ENCODE data around the gene FMNL3. TPM values are rescaled to one million over a fixed set of nuclear protein-coding genes. Genes with fewer than 3 reads are reported as not detected.

FMNL3 gene
- total and polyA plus RNA-seq, 2 experiments from 2014 or later, result 8.7 to 32.6 TPM

DNA sequence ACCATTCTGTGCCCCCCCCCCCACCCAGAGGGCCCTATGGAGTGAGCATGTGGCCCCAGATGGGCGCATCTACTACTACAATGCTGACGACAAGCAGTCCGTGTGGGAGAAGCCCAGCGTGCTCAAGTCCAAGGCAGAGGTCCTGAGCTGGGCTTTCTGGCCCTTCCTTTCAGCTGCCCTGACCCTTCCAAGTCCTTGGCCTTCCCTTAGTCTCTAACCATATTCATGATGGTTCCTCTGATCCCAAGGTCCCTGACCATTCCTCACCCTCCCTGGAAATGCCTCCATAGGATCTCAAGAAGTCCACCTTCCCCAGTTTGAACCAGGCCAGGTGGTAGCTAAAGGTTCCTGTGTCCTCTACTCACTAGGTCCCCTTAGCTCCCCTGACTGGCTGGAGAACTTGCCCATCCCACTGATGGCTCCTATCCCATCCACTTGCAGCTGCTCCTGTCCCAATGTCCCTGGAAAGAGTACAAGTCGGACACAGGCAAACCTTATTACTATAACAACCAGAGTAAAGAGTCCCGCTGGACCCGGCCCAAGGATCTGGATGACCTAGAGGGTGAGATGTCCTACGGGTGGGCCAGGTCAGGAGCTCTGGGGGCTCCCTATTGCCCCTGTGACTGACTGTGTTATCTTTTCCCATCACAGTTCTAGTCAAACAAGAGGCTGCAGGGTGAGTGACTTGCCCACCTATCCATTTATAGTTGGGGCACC lies 74.1 kb downstream of the FMNL3 start (continued):
- TF ChIP-seq, protein P1, sequence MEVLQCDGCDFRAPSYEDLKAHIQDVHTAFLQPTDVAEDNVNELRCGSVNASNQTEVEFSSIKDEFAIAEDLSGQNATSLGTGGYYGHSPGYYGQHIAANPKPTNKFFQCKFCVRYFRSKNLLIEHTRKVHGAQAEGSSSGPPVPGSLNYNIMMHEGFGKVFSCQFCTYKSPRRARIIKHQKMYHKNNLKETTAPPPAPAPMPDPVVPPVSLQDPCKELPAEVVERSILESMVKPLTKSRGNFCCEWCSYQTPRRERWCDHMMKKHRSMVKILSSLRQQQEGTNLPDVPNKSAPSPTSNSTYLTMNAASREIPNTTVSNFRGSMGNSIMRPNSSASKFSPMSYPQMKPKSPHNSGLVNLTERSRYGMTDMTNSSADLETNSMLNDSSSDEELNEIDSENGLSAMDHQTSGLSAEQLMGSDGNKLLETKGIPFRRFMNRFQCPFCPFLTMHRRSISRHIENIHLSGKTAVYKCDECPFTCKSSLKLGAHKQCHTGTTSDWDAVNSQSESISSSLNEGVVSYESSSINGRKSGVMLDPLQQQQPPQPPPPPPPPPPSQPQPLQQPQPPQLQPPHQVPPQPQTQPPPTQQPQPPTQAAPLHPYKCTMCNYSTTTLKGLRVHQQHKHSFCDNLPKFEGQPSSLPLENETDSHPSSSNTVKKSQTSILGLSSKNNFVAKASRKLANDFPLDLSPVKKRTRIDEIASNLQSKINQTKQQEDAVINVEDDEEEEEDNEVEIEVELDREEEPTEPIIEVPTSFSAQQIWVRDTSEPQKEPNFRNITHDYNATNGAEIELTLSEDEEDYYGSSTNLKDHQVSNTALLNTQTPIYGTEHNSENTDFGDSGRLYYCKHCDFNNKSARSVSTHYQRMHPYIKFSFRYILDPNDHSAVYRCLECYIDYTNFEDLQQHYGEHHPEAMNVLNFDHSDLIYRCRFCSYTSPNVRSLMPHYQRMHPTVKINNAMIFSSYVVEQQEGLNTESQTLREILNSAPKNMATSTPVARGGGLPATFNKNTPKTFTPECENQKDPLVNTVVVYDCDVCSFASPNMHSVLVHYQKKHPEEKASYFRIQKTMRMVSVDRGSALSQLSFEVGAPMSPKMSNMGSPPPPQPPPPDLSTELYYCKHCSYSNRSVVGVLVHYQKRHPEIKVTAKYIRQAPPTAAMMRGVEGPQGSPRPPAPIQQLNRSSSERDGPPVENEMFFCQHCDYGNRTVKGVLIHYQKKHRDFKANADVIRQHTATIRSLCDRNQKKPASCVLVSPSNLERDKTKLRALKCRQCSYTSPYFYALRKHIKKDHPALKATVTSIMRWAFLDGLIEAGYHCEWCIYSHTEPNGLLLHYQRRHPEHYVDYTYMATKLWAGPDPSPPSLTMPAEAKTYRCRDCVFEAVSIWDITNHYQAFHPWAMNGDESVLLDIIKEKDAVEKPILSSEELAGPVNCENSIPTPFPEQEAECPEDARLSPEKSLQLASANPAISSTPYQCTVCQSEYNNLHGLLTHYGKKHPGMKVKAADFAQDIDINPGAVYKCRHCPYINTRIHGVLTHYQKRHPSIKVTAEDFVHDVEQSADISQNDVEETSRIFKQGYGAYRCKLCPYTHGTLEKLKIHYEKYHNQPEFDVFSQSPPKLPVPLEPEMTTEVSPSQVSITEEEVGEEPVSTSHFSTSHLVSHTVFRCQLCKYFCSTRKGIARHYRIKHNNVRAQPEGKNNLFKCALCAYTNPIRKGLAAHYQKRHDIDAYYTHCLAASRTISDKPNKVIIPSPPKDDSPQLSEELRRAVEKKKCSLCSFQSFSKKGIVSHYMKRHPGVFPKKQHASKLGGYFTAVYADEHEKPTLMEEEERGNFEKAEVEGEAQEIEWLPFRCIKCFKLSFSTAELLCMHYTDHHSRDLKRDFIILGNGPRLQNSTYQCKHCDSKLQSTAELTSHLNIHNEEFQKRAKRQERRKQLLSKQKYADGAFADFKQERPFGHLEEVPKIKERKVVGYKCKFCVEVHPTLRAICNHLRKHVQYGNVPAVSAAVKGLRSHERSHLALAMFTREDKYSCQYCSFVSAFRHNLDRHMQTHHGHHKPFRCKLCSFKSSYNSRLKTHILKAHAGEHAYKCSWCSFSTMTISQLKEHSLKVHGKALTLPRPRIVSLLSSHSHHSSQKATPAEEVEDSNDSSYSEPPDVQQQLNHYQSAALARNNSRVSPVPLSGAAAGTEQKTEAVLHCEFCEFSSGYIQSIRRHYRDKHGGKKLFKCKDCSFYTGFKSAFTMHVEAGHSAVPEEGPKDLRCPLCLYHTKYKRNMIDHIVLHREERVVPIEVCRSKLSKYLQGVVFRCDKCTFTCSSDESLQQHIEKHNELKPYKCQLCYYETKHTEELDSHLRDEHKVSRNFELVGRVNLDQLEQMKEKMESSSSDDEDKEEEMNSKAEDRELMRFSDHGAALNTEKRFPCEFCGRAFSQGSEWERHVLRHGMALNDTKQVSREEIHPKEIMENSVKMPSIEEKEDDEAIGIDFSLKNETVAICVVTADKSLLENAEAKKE (CRISPR knock-in tag; IDR thresholded peaks at IDR 0.05), result no peak
- TF ChIP-seq CREB1 (CRISPR knock-in tag; IDR thresholded peaks at IDR 0.05; ENCODE audit: low read depth) (no peak), ZNF114 (CRISPR knock-in tag; IDR thresholded peaks at IDR 0.05) (no peak), POLR2AphosphoS5 (IDR thresholded peaks at IDR 0.05; ENCODE audit: low read depth) (no peak), EZH2 (IDR thresholded peaks at IDR 0.05; ENCODE audit: low read depth, unreplicated experiment) (no peak)

DNA sequence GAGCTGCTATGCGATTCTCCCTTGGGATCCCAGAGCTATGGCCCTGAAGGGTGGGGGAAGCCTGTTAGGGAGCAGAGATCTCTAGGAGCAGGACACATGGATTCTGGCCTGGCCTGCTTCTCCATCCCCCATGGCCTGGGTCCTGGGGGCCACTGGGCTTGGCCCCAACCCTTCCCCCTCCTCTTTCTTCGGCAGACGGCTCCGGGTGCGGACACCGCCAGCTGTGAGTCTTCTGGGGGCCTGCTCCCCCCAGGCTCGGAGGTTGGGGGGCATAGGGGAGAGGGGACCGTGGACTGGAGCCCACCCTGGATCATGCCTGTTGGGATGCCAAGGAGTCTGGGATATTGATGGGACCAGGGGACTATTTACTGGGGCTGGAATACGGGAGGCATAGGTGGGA lies 74.8 kb downstream of the FMNL3 start:
- ATAC-seq (no peak), DNase-seq (ENCODE audit: low spot score) (no peak)
- no peak overlapping the region for H3K4me3 Mint-ChIP-seq
- Histone ChIP-seq H3F3A (replicated peaks; ENCODE audit: low read depth) (0 out of 2 replicates have a peak, but pooled peaks cover 2% of the 10 kb centered on the region), H3K9me2 (ENCODE audit: insufficient read depth) (no peaks in the 10 kb centered on the region), H3K4me2 (no peak overlapping the region), H3K27me3 (ENCODE audit: insufficient read depth) (no peaks in the 10 kb centered on the region), H3K36me3 (ENCODE audit: insufficient read depth) (no peaks in the 10 kb centered on the region), H2AFZ (no peak overlapping the region), H3K4me3 (no peak overlapping the region), H3K27ac (ENCODE audit: low read depth) (no peak overlapping the region), H3K4me1 (ENCODE audit: insufficient read depth) (peaks cover 5% of the 10 kb centered on the region), H3K79me2 (replicated peaks; ENCODE audit: insufficient read depth) (no peaks in the 10 kb centered on the region), H4K20me1 (replicated peaks; ENCODE audit: insufficient read depth) (no peaks in the 10 kb centered on the region)
- no peak overlapping the region for H3K27ac Mint-ChIP-seq
- H3K27me3 Mint-ChIP-seq (ENCODE audit: insufficient read depth, low read depth, poor library complexity), result peaks cover 8% of the 10 kb centered on the region
- no peaks in the 10 kb centered on the region for H3K9me3 Mint-ChIP-seq
- peaks cover 8% of the 10 kb centered on the region; the same call in 2 of the 3 replicates for H3K36me3 Mint-ChIP-seq (ENCODE audit: low read depth)
- no peak for TF ChIP-seq EZH2phosphoT487 (IDR thresholded peaks at IDR 0.05; ENCODE audit: unreplicated experiment)
- TF ChIP-seq, protein P2, sequence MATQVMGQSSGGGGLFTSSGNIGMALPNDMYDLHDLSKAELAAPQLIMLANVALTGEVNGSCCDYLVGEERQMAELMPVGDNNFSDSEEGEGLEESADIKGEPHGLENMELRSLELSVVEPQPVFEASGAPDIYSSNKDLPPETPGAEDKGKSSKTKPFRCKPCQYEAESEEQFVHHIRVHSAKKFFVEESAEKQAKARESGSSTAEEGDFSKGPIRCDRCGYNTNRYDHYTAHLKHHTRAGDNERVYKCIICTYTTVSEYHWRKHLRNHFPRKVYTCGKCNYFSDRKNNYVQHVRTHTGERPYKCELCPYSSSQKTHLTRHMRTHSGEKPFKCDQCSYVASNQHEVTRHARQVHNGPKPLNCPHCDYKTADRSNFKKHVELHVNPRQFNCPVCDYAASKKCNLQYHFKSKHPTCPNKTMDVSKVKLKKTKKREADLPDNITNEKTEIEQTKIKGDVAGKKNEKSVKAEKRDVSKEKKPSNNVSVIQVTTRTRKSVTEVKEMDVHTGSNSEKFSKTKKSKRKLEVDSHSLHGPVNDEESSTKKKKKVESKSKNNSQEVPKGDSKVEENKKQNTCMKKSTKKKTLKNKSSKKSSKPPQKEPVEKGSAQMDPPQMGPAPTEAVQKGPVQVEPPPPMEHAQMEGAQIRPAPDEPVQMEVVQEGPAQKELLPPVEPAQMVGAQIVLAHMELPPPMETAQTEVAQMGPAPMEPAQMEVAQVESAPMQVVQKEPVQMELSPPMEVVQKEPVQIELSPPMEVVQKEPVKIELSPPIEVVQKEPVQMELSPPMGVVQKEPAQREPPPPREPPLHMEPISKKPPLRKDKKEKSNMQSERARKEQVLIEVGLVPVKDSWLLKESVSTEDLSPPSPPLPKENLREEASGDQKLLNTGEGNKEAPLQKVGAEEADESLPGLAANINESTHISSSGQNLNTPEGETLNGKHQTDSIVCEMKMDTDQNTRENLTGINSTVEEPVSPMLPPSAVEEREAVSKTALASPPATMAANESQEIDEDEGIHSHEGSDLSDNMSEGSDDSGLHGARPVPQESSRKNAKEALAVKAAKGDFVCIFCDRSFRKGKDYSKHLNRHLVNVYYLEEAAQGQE (IDR thresholded peaks at IDR 0.05; ENCODE audit: unreplicated experiment), result no peak
- TF ChIP-seq EZH2 (IDR thresholded peaks at IDR 0.05; ENCODE audit: low read depth, unreplicated experiment), result no peak
- TF ChIP-seq ZNF331 (CRISPR knock-in tag; IDR thresholded peaks at IDR 0.05; ENCODE audit: low read depth), result no peak
- TF ChIP-seq ZNF114 (CRISPR knock-in tag; IDR thresholded peaks at IDR 0.05), result no peak
- TF ChIP-seq CREB1 (CRISPR knock-in tag; IDR thresholded peaks at IDR 0.05; ENCODE audit: low read depth), result no peak
- TF ChIP-seq POLR2AphosphoS5 (IDR thresholded peaks at IDR 0.05; ENCODE audit: low read depth), result no peak
- no peak for TF ChIP-seq JUNB (IDR thresholded peaks at IDR 0.05; ENCODE audit: unreplicated experiment)
- no peak for TF ChIP-seq NANOG (IDR thresholded peaks at IDR 0.05; ENCODE audit: borderline replicate concordance)
- no peak for TF ChIP-seq STAT1 (IDR thresholded peaks at IDR 0.05; ENCODE audit: unreplicated experiment)
- TF ChIP-seq, protein P3, sequence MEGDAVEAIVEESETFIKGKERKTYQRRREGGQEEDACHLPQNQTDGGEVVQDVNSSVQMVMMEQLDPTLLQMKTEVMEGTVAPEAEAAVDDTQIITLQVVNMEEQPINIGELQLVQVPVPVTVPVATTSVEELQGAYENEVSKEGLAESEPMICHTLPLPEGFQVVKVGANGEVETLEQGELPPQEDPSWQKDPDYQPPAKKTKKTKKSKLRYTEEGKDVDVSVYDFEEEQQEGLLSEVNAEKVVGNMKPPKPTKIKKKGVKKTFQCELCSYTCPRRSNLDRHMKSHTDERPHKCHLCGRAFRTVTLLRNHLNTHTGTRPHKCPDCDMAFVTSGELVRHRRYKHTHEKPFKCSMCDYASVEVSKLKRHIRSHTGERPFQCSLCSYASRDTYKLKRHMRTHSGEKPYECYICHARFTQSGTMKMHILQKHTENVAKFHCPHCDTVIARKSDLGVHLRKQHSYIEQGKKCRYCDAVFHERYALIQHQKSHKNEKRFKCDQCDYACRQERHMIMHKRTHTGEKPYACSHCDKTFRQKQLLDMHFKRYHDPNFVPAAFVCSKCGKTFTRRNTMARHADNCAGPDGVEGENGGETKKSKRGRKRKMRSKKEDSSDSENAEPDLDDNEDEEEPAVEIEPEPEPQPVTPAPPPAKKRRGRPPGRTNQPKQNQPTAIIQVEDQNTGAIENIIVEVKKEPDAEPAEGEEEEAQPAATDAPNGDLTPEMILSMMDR (conservative IDR thresholded peaks at IDR 0.05; ENCODE audit: low read depth in 2 of 2), result no peak
- peaks cover 17% of the 10 kb centered on the region for H3K4me1 Mint-ChIP-seq
